K562 (cell line): Measurements from ENCODE around the gene TP53I13. TPM values are rescaled to one million over a fixed set of nuclear protein-coding genes. Genes with fewer than 3 reads are reported as not detected.

Experiments used
- ATAC-seq: fragments of 200-7000 bp; cut with Tn5 transposase; 3 replicates; pipeline ENCODE4 v1.9.1; 2020; ENCODE audit warnings: moderate library complexity
- BruUV-seq: library from RNA; stranded (reverse); fragments of 400-500 nt; replicated peaks from 2 replicates; lab custom pipeline; 2021; lab: Mats Ljungman, UMichigan
- CTCF ChIA-PET: fragments of 300-600 bp; formaldehyde crosslinking; extraction: SDS; loops from one replicate; lab custom pipeline; 2021; ENCODE audit warnings: low intra/inter-chr PET ratio; lab: Yijun Ruan, JAX
- POLR2A ChIA-PET: fragments of 300-600, 350-650 bp; sonication (Branson Sonifier 250); formaldehyde crosslinking; extraction: SDS; loops from one replicate; lab custom pipeline; 2021; ENCODE audit warnings: antibody characterized with exemption, inconsistent platforms; lab: Yijun Ruan, JAX
- DNase-seq, 4 experiments: peaks; one replicate each; pipeline versions ENCODE4 v3.0.0 to v3.0.0-alpha.2; 2011 to 2018; ENCODE audit warnings: low spot score in 3 of 4, mixed read lengths in 3 of 4; ENCODE audit errors: extremely low read depth in 1 of 4
- FAIRE-seq: peaks from 2 replicates; lab custom pipeline; 2011; peaks lifted over from hg19 to GRCh38; lab: Jason Lieb, UNC
- H2AFZ ChIP-seq: 2 replicates; pipeline ENCODE4 v1.6.0; 2011; ENCODE audit warnings: low read depth, low read length, control low read depth, inconsistent platforms
- H3K27ac ChIP-seq: fragments of 200-600 bp; 3 replicates; pipeline ENCODE4 v1.8.0; 2011; ENCODE audit warnings: low read depth, mild to moderate bottlenecking, control low read depth, inconsistent platforms, low read length, moderate library complexity, mixed read lengths; ENCODE audit errors: extremely low read depth
- H3K27me3 ChIP-seq, 2 experiments: fragments of 300-600 bp in 1 of 2; 2 replicates in 1 of 2; 3 replicates in 1 of 2; pipeline versions ENCODE4 v1.6.0 to v1.8.0; 2011; ENCODE audit warnings: inconsistent platforms in 2 of 2, low read length in 2 of 2, mild to moderate bottlenecking in 1 of 2, mixed read lengths in 1 of 2, moderate library complexity in 1 of 2; ENCODE audit not compliant: control insufficient read depth in 2 of 2, insufficient read depth in 2 of 2
- H3K36me3 ChIP-seq: fragments of 300-600 bp; 3 replicates; pipeline ENCODE4 v1.8.0; 2011; ENCODE audit warnings: mild to moderate bottlenecking, low read length, inconsistent platforms; ENCODE audit not compliant: control insufficient read depth, insufficient read depth
- H3K4me1 ChIP-seq, 2 experiments: fragments of 200-600 bp in 1 of 2; replicated peaks in 1 of 2; 2 replicates in 1 of 2; 3 replicates in 1 of 2; pipeline versions ENCODE4 v1.5.1 to v1.8.0; 2011; ENCODE audit warnings: inconsistent platforms in 2 of 2, low read length in 2 of 2, mild to moderate bottlenecking in 1 of 2, mixed read lengths in 1 of 2, moderate library complexity in 1 of 2; ENCODE audit not compliant: control insufficient read depth in 2 of 2, insufficient read depth in 2 of 2
- H3K4me2 ChIP-seq: 2 replicates; pipeline ENCODE4 v1.6.1; 2011; ENCODE audit warnings: low read length, control low read depth, inconsistent platforms, mixed read lengths; ENCODE audit not compliant: insufficient read depth
- H3K4me3 ChIP-seq: fragments of 200-600 bp; sonication (generic), shearing (Covaris generic); 2 replicates; pipeline ENCODE4 v1.5.1; 2016; ENCODE audit warnings: control low read depth, inconsistent platforms
- H3K79me2 ChIP-seq: fragments of 200-600 bp; 3 replicates; pipeline ENCODE4 v1.8.0; 2011; ENCODE audit warnings: low read length, inconsistent platforms; ENCODE audit not compliant: control insufficient read depth, insufficient read depth
- H3K9ac ChIP-seq, 2 experiments: 2 replicates each; pipeline versions ENCODE4 v1.6.0 to v1.6.1; 2011; ENCODE audit warnings: low read depth in 2 of 2, low read length in 2 of 2, control low read depth in 1 of 2, inconsistent platforms in 1 of 2, mild to moderate bottlenecking in 1 of 2, mixed read lengths in 1 of 2; ENCODE audit not compliant: insufficient read depth in 1 of 2
- H3K9me1 ChIP-seq: one replicate; pipeline ENCODE4 v1.6.0; 2011; ENCODE audit warnings: inconsistent platforms, mild to moderate bottlenecking, low read length, moderate library complexity; ENCODE audit not compliant: control insufficient read depth, insufficient read depth
- H3K9me3 ChIP-seq: replicated peaks from 2 replicates; pipeline ENCODE4 v1.5.1; 2011; ENCODE audit warnings: low read depth, low read length, inconsistent platforms; ENCODE audit not compliant: control insufficient read depth, insufficient read depth
- H4K20me1 ChIP-seq: replicated peaks from 2 replicates; pipeline ENCODE4 v1.6.1; 2011; ENCODE audit warnings: low read length, inconsistent platforms, mixed read lengths; ENCODE audit not compliant: control insufficient read depth, insufficient read depth
- ARID4B ChIP-seq: sonication (generic); formaldehyde crosslinking; IDR thresholded peaks from 2 replicates; pipeline ENCODE4 v1.8.0; 2022; ENCODE audit warnings: mild to moderate bottlenecking, missing genetic modification reagents
- SMAD4 ChIP-seq: fragments of 250-450 bp; sonication (Bioruptor Pico); conservative IDR thresholded peaks from 2 replicates; pipeline ENCODE4 v1.8.0; 2021; ENCODE audit warnings: inconsistent platforms, mild to moderate bottlenecking, moderate library complexity
- ZBTB40 ChIP-seq, 2 experiments: fragments of 450-650 bp in 1 of 2; sonication (generic) in 1 of 2; formaldehyde crosslinking in 1 of 2; IDR thresholded peaks; 2 replicates each; pipeline versions ENCODE4 v1.7.1 to v1.9.0; 2016 to 2022; ENCODE audit warnings: inconsistent platforms in 1 of 2, mild to moderate bottlenecking in 1 of 2, missing genetic modification reagents in 1 of 2
- ZNF121 ChIP-seq: sonication (generic); formaldehyde crosslinking; conservative IDR thresholded peaks from 2 replicates; pipeline ENCODE4 v1.8.0; 2022; ENCODE audit warnings: missing genetic modification reagents
- ZNF445 ChIP-seq: fragments of 250-450 bp; sonication (Bioruptor Pico); IDR thresholded peaks from 2 replicates; pipeline ENCODE4 v1.4.0; 2020; ENCODE audit warnings: low read depth, mild to moderate bottlenecking, moderate library complexity
- WGBS: fragments of 100-300 bp; shearing (Covaris generic); methylation state at CpG from one replicate; pipeline ENCODE4 v1.1.6; 2016; ENCODE audit warnings: low coverage, mixed read lengths; ENCODE audit not compliant: insufficient coverage; ENCODE audit errors: missing lambda C conversion rate; 5-methylcytosine and 5-hydroxymethylcytosine counted together
- in situ Hi-C: fragments of 300-500 bp; cut with MboI; formaldehyde crosslinking; loops from 4 replicates; pipeline ENCODE4 v1.15.0; 2018; ENCODE audit warnings: inconsistent platforms, mixed read lengths
- intact Hi-C: fragments of 100-400 bp; cut with micrococcal nuclease; formaldehyde crosslinking; loops from 2 replicates; pipeline ENCODE4 v1.14.2; 2022
- polyA plus RNA-seq, 8 experiments: library from polyadenylated mRNA; depleted of rRNA in 4 of 8; stranded (reverse) in 5 of 8; unstranded in 3 of 8; fragments of >200 nt; fragmentation: Nextera tagmentation in 2 of 8; fragmentation: Illumina TruSeq in 1 of 8; extraction: Ambion mirVana in 2 of 8; extraction: Trizol in 1 of 8; gene quantifications; 2 replicates each; pipeline versions ENCODE4 v1.2.1 to v1.2.3, GENCODE V29; 2011 to 2014; ENCODE audit warnings: inconsistent platforms in 1 of 8, missing spikeins in 1 of 8
- total RNA-seq, 7 experiments: library from RNA; depleted of rRNA in 6 of 7; stranded (reverse); fragments of >200 nt in 6 of 7; fragmentation: Illumina TruSeq in 2 of 7; extraction: Trizol in 2 of 7; gene quantifications; 2 replicates each; pipeline versions ENCODE4 v1.2.1 to v1.2.3, GENCODE V29; 2011 to 2021; ENCODE audit warnings: low replicate concordance in 1 of 7

The TP53I13 gene
- total and polyA plus RNA-seq, 9 of the 15 experiments (the other 6 are each of a cell fraction or from before 2014, with no cell fraction given): 0.08 to 28.3 (median 9.1) TPM

- H3K79me2 ChIP-seq: peaks cover 7% of the 10 kb centered on the region
- no peaks in the 10 kb centered on the region for H3K9me3 ChIP-seq
- no peaks in the 10 kb centered on the region for H3K36me3 ChIP-seq
- H3K27me3 ChIP-seq: no peaks in the 10 kb centered on the region
- peaks cover 12% of the 10 kb centered on the region for H4K20me1 ChIP-seq
- H3K4me3 ChIP-seq: peak overlapping the region; percentile 63
- CTCF ChIA-PET: no interaction called here
- H3K4me2 ChIP-seq: peak overlapping the region; percentile 77
- POLR2A ChIA-PET: interaction anchor here (0.6 to 1.0 kb wide), 2 partner anchors 65 to 632 kb away, joined by 4 read pairs; no protein-coding TSS in a partner anchor
- intact Hi-C loops: loop anchor here (2.0 to 5.0 kb wide), 2 partner anchors 202 to 223 kb away; partner anchors contain the start of gene TAOK1
- DNase-seq (peak; percentile 46 to 61 (median 50)), ATAC-seq (peak; percentile 21; the same call in 2 of the 3 replicates), FAIRE-seq (peak; percentile 54)
- peaks cover 38 to 80% of the 10 kb centered on the region in 2 experiments for H3K4me1 ChIP-seq
- H2AFZ ChIP-seq: peak overlapping the region; percentile 83
- peaks cover 4% of the 10 kb centered on the region for H3K9me1 ChIP-seq
- H3K27ac ChIP-seq: peak overlapping the region; percentile 47; the same call in 1 of the 3 replicates
- in situ Hi-C loops: no loop called here
- BruUV-seq: TSS peak; percentile 30
- peak overlapping the region; percentile 32 to 91; a peak in 3 of 4 replicates for H3K9ac ChIP-seq
- WGBS: 2% methylated on average over 42 of the region's 64 CpGs
- TF ChIP-seq ZNF121 (no peak), ZBTB40 (IDR thresholded peaks at IDR 0.05) (peak; percentile 74; the same call in 1 of the 2 replicates), ZBTB40 (CRISPR knock-in tag; IDR thresholded peaks at IDR 0.05) (no peak; the same call in 1 of the 2 replicates), ARID4B (CRISPR knock-in tag) (peak; percentile 99), SMAD4 (CRISPR knock-in tag) (0 out of 2 replicates have a peak, but pooled peaks have one; percentile 35), ZNF445 (CRISPR knock-in tag) (no peak)
Measured at GRCh38 chr17:29593591-29594518, 25.4 kb downstream of the TP53I13 start.
